PC-9 (cell line): ENCODE results near the gene CD3G. TPM values are rescaled to one million over a fixed set of nuclear protein-coding genes. Genes with fewer than 3 reads are reported as not detected.

Source experiments
- BruUV-seq: library from RNA; stranded (reverse); fragments of 400-500 nt; replicated peaks from 2 replicates; lab custom pipeline; 2021; lab: Mats Ljungman, UMichigan
- CTCF ChIA-PET: fragments of 300-600 bp; sonication (Branson Sonifier 250); formaldehyde crosslinking; loops from one replicate; lab custom pipeline; 2022; ENCODE audit warnings: antibody characterized with exemption; lab: Charles Lee
- POLR2A ChIA-PET: fragments of 300-600 bp; sonication (Branson Sonifier 250); formaldehyde crosslinking; loops from one replicate; lab custom pipeline; 2022; ENCODE audit warnings: antibody characterized with exemption; ENCODE audit not compliant: unreplicated experiment; lab: Charles Lee
- DNase-seq, 2 experiments: peaks; one replicate each; pipeline versions ENCODE4 v3.0.0 to v3.0.0-alpha.2; 2015 to 2022; ENCODE audit warnings: mixed read lengths in 1 of 2
- H2AFZ ChIP-seq: fragments of 200-600 bp; sonication (generic); 2 replicates; pipeline ENCODE4 v1.8.1; 2017; ENCODE audit warnings: antibody characterized with exemption
- H3F3A ChIP-seq: fragments of 200-600 bp; sonication (generic); 2 replicates; pipeline ENCODE4 v1.8.1; 2017; ENCODE audit warnings: antibody characterized with exemption, mild to moderate bottlenecking, low read depth; ENCODE audit not compliant: insufficient read depth
- H3K27ac ChIP-seq: fragments of 200-600 bp; sonication (generic); 2 replicates; pipeline ENCODE4 v1.6.1; 2016; ENCODE audit warnings: mixed run types
- H3K27me3 ChIP-seq: fragments of 200-600 bp; sonication (generic); 2 replicates; pipeline ENCODE4 v1.6.1; 2016; ENCODE audit warnings: low read depth, mixed run types; ENCODE audit not compliant: insufficient read depth
- H3K36me3 ChIP-seq: fragments of 200-600 bp; sonication (generic); 2 replicates; pipeline ENCODE4 v1.6.1; 2016; ENCODE audit warnings: low read depth, mixed run types
- H3K4me1 ChIP-seq: fragments of 200-600 bp; sonication (generic); replicated peaks from 2 replicates; pipeline ENCODE4 v1.6.1; 2016; ENCODE audit warnings: mixed run types; ENCODE audit not compliant: insufficient read depth
- H3K4me2 ChIP-seq: fragments of 200-600 bp; sonication (generic); 2 replicates; pipeline ENCODE4 v1.6.1; 2017; ENCODE audit warnings: mixed run types
- H3K4me3 ChIP-seq: fragments of 200-600 bp; sonication (generic); 2 replicates; pipeline ENCODE4 v1.6.1; 2016; ENCODE audit warnings: mixed run types
- H3K79me2 ChIP-seq: fragments of 200-600 bp; sonication (generic); 2 replicates; pipeline ENCODE4 v1.6.1; 2017; ENCODE audit warnings: low read depth, mixed run types
- H3K9me2 ChIP-seq: fragments of 200-600 bp; sonication (generic); 2 replicates; pipeline ENCODE4 v1.8.1; 2017; ENCODE audit warnings: mild to moderate bottlenecking; ENCODE audit not compliant: insufficient read depth
- H3K9me3 ChIP-seq: fragments of 200-600 bp; sonication (generic); 2 replicates; pipeline ENCODE4 v1.8.1; 2016; ENCODE audit warnings: low read depth; ENCODE audit not compliant: insufficient read depth
- H4K20me1 ChIP-seq: fragments of 200-600 bp; sonication (generic); 2 replicates; pipeline ENCODE4 v1.8.1; 2017; ENCODE audit not compliant: insufficient read depth
- CTCF ChIP-seq: fragments of 200-600 bp; sonication (generic); conservative IDR thresholded peaks from 2 replicates; pipeline ENCODE4 v1.6.1; 2017; ENCODE audit warnings: mixed run types, antibody characterized with exemption, mild to moderate bottlenecking, moderate library complexity
- EZH2 ChIP-seq: fragments of 200-600 bp; sonication (generic); IDR thresholded peaks from 2 replicates; pipeline ENCODE4 v1.8.0; 2017; ENCODE audit warnings: antibody characterized with exemption, low read depth
- intact Hi-C: fragments of 100-400 bp; cut with micrococcal nuclease; formaldehyde crosslinking; loops from one replicate; pipeline ENCODE4 v1.10.0; 2022; ENCODE audit not compliant: unreplicated experiment
- total RNA-seq: library from RNA; stranded (reverse); gene quantifications from 2 replicates; pipeline ENCODE4 v1.2.3, GENCODE V29; 2021

CD3G gene
- total RNA-seq, 1 experiment from 2014 or later = not detected

DNA sequence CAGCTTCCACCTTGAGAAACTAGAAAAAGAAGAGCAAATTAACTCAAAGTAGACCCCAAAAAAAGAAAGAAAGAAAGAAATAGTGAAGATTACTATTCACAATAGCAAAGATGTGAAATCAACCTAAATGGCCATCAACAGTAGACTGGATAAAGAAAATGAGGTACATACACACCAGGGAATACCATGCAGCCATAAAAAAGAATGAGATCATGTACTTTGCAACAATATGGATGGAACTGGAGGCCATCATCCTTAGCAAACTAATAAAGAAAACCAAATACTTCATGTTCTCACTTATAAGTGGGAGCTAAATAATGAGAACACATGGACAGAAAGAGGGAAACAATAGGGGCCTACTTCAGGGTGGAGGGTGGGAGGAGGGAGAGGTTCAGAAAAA is 15.4 kb upstream of the CD3G start:
- intact Hi-C loops = no loop called here
- no TSS peak for BruUV-seq
- Histone ChIP-seq H2AFZ (no peak overlapping the region), H3K9me3 (no peaks in the 10 kb centered on the region), H4K20me1 (no peaks in the 10 kb centered on the region), H3K4me1 (no peaks in the 10 kb centered on the region), H3F3A (no peaks in the 10 kb centered on the region; the same call in 1 of the 2 replicates), H3K4me2 (no peak overlapping the region), H3K36me3 (no peaks in the 10 kb centered on the region), H3K4me3 (no peak overlapping the region), H3K79me2 (no peaks in the 10 kb centered on the region), H3K27me3 (no peaks in the 10 kb centered on the region), H3K27ac (no peak overlapping the region), H3K9me2 (no peaks in the 10 kb centered on the region)
- no peak for DNase-seq
- no peak for TF ChIP-seq EZH2
- TF ChIP-seq CTCF = no peak
- POLR2A ChIA-PET = no interaction called here
- CTCF ChIA-PET = no interaction called here

GRCh38 chr11:118334745-118335144 is 9.4 kb upstream of the CD3G start:
- Histone ChIP-seq H3K4me1 (no peaks in the 10 kb centered on the region), H3K79me2 (no peaks in the 10 kb centered on the region), H3K27ac (no peak overlapping the region), H3K4me2 (no peak overlapping the region), H3K27me3 (no peaks in the 10 kb centered on the region), H2AFZ (no peak overlapping the region), H3K9me2 (no peaks in the 10 kb centered on the region), H4K20me1 (no peaks in the 10 kb centered on the region), H3K4me3 (no peak overlapping the region), H3K36me3 (no peaks in the 10 kb centered on the region), H3K9me3 (no peaks in the 10 kb centered on the region), H3F3A (no peaks in the 10 kb centered on the region)
- no TSS peak for BruUV-seq
- TF ChIP-seq EZH2 = no peak
- TF ChIP-seq CTCF = no peak
- no peak for DNase-seq
- ChIA-PET POLR2A (no interaction called here), CTCF (no interaction called here)
- intact Hi-C loops = no loop called here

GRCh38 chr11:118338637-118339061 is 5.5 kb upstream of the CD3G start:
- H3F3A ChIP-seq = no peaks in the 10 kb centered on the region
- ChIA-PET CTCF (no interaction called here), POLR2A (no interaction called here)
- no peaks in the 10 kb centered on the region for H3K9me2 ChIP-seq
- H2AFZ ChIP-seq = no peak overlapping the region
- no peak for DNase-seq
- intact Hi-C loops = no loop called here
- H3K27me3 ChIP-seq = no peaks in the 10 kb centered on the region
- TF ChIP-seq EZH2 (no peak), CTCF (no peak)
- no peak overlapping the region for H3K27ac ChIP-seq
- BruUV-seq = no TSS peak
- no peaks in the 10 kb centered on the region for H3K9me3 ChIP-seq
- no peaks in the 10 kb centered on the region for H3K79me2 ChIP-seq
- no peaks in the 10 kb centered on the region for H4K20me1 ChIP-seq
- no peaks in the 10 kb centered on the region for H3K4me1 ChIP-seq
- H3K4me3 ChIP-seq = no peak overlapping the region
- no peak overlapping the region for H3K4me2 ChIP-seq
- no peaks in the 10 kb centered on the region for H3K36me3 ChIP-seq
